Cardiac muscle cell (in vitro differentiated cells and primary cell): Measurements from ENCODE around the gene SET. TPM values are rescaled to one million over a fixed set of nuclear protein-coding genes. Genes with fewer than 3 reads are reported as not detected.

Source experiments
- DNase-seq, 2 donors: peaks; one replicate each; pipeline versions ENCODE4 v3.0.0 to v3.0.0-alpha.2; 2010 to 2017; ENCODE audit warnings: low read depth in 1 of 2, low spot score in 1 of 2
- H3K27ac ChIP-seq: fragments of 200-600 bp; sonication (generic); 2 replicates; pipeline ENCODE4 v1.5.1; 2016
- H3K27me3 ChIP-seq: fragments of 200-600 bp; sonication (generic); 2 replicates; pipeline ENCODE4 v1.6.0; 2016; ENCODE audit warnings: control low read depth
- H3K36me3 ChIP-seq: fragments of 200-600 bp; sonication (generic); 2 replicates; pipeline ENCODE4 v1.5.1; 2016; ENCODE audit warnings: control low read depth
- H3K4me1 ChIP-seq: fragments of 200-600 bp; sonication (generic); 2 replicates; pipeline ENCODE4 v1.8.1; 2017; ENCODE audit warnings: low read depth, mild to moderate bottlenecking, mixed run types
- H3K4me3 ChIP-seq: fragments of 200-600 bp; sonication (generic); 2 replicates; pipeline ENCODE4 v1.5.1; 2016; ENCODE audit warnings: mild to moderate bottlenecking
- H3K9me3 ChIP-seq: fragments of 200-600 bp; sonication (generic); 2 replicates; pipeline ENCODE4 v1.5.1; 2017; ENCODE audit warnings: low read depth, mild to moderate bottlenecking, control low read depth
- CTCF ChIP-seq: IDR thresholded peaks from 2 replicates; pipeline ENCODE4 v1.5.1; 2012; ENCODE audit warnings: low read depth, mild to moderate bottlenecking, low read length
- polyA plus RNA-seq: library from polyadenylated mRNA; unstranded; fragments of >200 nt; fragmentation: Nextera tagmentation; extraction: Ambion mirVana; gene quantifications from 2 replicates; pipeline ENCODE4 v1.2.1, GENCODE V29; 2016
- total RNA-seq: library from RNA; depleted of rRNA; stranded (reverse); fragments of >200 nt; gene quantifications from 2 replicates; pipeline ENCODE4 v1.2.3, GENCODE V29; 2016

SET gene
- total and polyA plus RNA-seq, 2 experiments from 2014 or later = 227 to 481 TPM

- DNase-seq = no peak
- H3K9me3 ChIP-seq = no peaks in the 10 kb centered on the region
- no peaks in the 10 kb centered on the region for H3K4me1 ChIP-seq
- TF ChIP-seq CTCF = no peak
- no peaks in the 10 kb centered on the region for H3K27me3 ChIP-seq
- no peak overlapping the region for H3K4me3 ChIP-seq
- H3K36me3 ChIP-seq = no peaks in the 10 kb centered on the region
- no peak overlapping the region for H3K27ac ChIP-seq
Measured at GRCh38 chr9:128651798-128652197, 37.2 kb upstream of the SET start.

DNA sequence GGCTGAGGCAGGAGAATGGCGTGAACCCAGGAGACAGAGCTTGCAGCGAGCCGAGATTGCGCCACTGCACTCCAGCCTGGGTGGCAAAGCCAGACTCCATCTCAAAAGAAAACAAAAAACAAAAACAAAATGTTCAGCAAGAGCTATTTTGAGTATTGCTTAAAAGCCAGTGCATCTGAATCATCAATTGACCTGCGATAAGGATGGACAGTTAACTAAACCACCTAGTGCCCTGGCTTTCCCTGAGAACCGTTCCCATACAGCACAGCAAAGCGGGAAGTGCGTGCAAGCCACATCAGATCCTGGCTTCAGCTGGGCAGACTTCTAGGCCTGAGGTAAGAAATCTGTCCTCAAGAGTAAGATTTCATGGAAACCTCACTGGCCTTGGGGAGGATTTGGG is 35.1 kb upstream of the SET start:
- DNase-seq = no peak
- no peaks in the 10 kb centered on the region for H3K9me3 ChIP-seq
- H3K36me3 ChIP-seq = no peaks in the 10 kb centered on the region
- no peaks in the 10 kb centered on the region for H3K4me1 ChIP-seq
- no peaks in the 10 kb centered on the region for H3K27me3 ChIP-seq
- no peak for TF ChIP-seq CTCF
- H3K4me3 ChIP-seq = no peak overlapping the region
- H3K27ac ChIP-seq = no peak overlapping the region

DNA sequence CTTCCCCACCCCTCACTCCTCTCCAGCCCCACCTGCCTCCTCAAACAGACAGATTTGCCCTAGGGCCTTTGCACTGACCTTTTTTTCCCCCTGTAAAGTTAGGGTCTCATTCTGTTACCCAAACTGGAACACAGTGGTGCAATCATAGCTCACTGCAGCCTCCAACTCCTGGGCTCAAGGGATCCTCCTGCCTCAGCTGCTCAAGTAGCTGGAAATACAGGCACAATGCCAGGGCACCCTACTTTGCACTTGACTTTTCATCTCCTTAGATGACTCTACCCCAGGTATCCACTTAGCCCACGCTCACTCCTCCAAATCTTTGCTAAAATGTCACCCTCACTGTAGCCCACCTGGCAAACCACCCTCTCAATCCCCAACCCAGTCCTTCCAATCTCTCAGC is 34.5 kb upstream of the SET start:
- Histone ChIP-seq H3K27ac (no peak overlapping the region), H3K27me3 (no peaks in the 10 kb centered on the region), H3K36me3 (no peaks in the 10 kb centered on the region), H3K9me3 (no peaks in the 10 kb centered on the region), H3K4me3 (no peak overlapping the region), H3K4me1 (no peaks in the 10 kb centered on the region)
- no peak for DNase-seq
- TF ChIP-seq CTCF = no peak

DNA sequence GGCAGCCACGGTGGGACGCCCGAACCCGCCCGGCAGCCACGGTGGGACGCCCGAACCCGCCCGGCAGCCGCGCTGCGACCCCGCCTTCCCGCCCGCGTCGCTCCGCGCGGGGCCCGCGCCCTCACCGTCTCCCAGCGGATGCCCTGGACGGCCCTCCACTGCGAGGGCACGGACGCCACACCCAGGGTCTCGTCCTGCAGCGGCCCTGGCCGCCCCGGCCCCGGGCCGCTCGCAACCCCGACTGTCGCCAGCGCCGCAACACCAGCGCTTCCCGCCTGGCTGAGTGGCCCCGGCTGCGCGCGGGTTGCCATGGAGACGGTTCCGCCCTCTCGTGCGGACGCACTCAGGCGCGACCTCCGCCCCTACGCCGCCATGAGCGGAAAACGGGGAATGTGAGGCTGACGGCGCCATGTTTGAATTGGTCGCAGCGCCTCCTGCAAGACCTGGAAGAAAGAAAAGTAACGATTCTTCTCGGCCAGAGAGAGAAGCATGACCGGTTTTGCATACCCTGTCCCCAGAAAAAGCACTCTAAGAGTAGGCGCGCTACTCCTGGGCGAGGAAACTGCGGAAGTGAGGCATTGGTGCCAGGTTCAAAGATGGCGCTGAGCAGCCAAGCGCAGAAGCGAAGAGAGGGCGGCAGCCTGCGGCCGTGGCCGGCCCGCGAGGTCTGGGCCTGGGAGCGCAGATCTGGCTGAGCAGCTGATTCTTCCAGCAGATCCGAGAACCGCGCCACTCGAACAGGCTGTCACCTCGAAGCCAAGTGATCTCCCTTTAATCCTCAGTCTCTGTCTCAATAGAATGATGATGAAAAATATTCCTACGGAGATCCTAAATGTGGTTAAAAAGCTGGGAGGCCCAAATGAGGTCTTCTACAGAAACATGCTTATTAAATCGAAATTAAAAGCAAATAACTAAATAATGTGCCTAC is 32.3 kb upstream of the SET start, which contains the start of gene DYNC2I2:
Gene DYNC2I2, minus strand, starts transcription at position 432 of the 928 bp plus-strand sequence. Its CDS starts 121 bp downstream, at position 311.
- Histone ChIP-seq H3K27me3 (no peaks in the 10 kb centered on the region), H3K27ac (peak within 1 kb of the TSS; percentile 100), H3K9me3 (no peaks in the 10 kb centered on the region), H3K36me3 (no peaks in the 10 kb centered on the region), H3K4me1 (no peaks in the 10 kb centered on the region), H3K4me3 (peak within 1 kb of the TSS; percentile 81)
- TF ChIP-seq CTCF = no peak
- DNase-seq = peak; percentile 96 to 97

DNA sequence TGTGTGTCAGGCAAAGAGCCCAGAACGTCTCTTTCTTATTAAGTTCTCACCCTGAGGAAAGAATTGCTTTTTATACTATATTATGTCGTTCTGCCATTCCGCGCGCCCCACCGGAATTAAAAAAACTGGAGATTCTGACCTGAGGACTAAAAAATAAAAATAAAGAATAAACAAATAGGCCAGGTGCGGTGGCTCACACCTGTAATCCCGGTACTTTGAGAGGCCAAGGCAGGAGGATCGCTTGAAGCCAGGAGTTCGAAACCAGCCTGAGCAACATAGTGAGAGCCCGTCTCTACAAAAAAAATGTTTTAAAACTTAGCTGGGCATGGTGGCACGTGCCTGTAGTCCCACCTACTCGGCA is 31.7 kb upstream of the SET start:
- H3K36me3 ChIP-seq = no peaks in the 10 kb centered on the region
- H3K4me3 ChIP-seq = peak overlapping the region; percentile 81
- no peaks in the 10 kb centered on the region for H3K4me1 ChIP-seq
- H3K27ac ChIP-seq = peak overlapping the region; percentile 100
- no peaks in the 10 kb centered on the region for H3K27me3 ChIP-seq
- no peaks in the 10 kb centered on the region for H3K9me3 ChIP-seq
- DNase-seq = no peak
- TF ChIP-seq CTCF = no peak
